Renal pelvis (tissue), 12 donors: ENCODE data around the gene TBC1D4. TPM values are rescaled to one million over a fixed set of nuclear protein-coding genes. Genes with fewer than 3 reads are reported as not detected.
A peak's percentile ranks its signal among the peaks of the same experiment; 100 is the strongest.

Experiments
- DNase-seq: peaks from one replicate; pipeline ENCODE4 v3.0.0-alpha.2; 2013
- long read RNA-seq, 16 experiments: transcript quantifications; one replicate each; lab custom pipeline, GENCODE V29; 2026
- polyA plus RNA-seq, 3 donors: library from polyadenylated mRNA; unstranded; fragments of 120-200 nt; gene quantifications; one replicate each; pipeline ENCODE4 v1.2.1, GENCODE V29; 2013; ENCODE audit not compliant: insufficient read length in 3 of 3

Gene TBC1D4
- polyA plus RNA-seq = 10 to 100 TPM; 46.9 to 50.4 (median 48.1) TPM
- long read RNA-seq, donor 1 = 0 reads
- long read RNA-seq, donor 2, full-length matches to known transcripts = 2 of 2 reads
- long read RNA-seq, donor 2, partial matches to known transcripts = 0 of 2 reads
- long read RNA-seq, donor 2, other reads (novel, unspliced or antisense) = 0 of 2 reads
- long read RNA-seq, donor 3, full-length matches to known transcripts = 1 of 8 reads
- long read RNA-seq, donor 3, partial matches to known transcripts = 7 of 8 reads
- long read RNA-seq, donor 3, other reads (novel, unspliced or antisense) = 0 of 8 reads
- long read RNA-seq, donor 4, full-length matches to known transcripts = 3 of 27 reads
- long read RNA-seq, donor 4, partial matches to known transcripts = 24 of 27 reads
- long read RNA-seq, donor 4, other reads (novel, unspliced or antisense) = 0 of 27 reads
- long read RNA-seq, donor 5, full-length matches to known transcripts = 1 of 1 reads
- long read RNA-seq, donor 5, partial matches to known transcripts = 0 of 1 reads
- long read RNA-seq, donor 5, other reads (novel, unspliced or antisense) = 0 of 1 reads
- long read RNA-seq, donor 6, full-length matches to known transcripts = 1 of 8 reads
- long read RNA-seq, donor 6, partial matches to known transcripts = 7 of 8 reads
- long read RNA-seq, donor 6, other reads (novel, unspliced or antisense) = 0 of 8 reads
- long read RNA-seq, donor 7, full-length matches to known transcripts = 3 of 16 reads
- long read RNA-seq, donor 7, partial matches to known transcripts = 13 of 16 reads
- long read RNA-seq, donor 7, other reads (novel, unspliced or antisense) = 0 of 16 reads
- long read RNA-seq, donor 8 = 0 reads
- long read RNA-seq, donor 9, full-length matches to known transcripts = 1 of 6 reads
- long read RNA-seq, donor 9, partial matches to known transcripts = 5 of 6 reads
- long read RNA-seq, donor 9, other reads (novel, unspliced or antisense) = 0 of 6 reads
- long read RNA-seq, donor 10, full-length matches to known transcripts = 2 of 21 reads
- long read RNA-seq, donor 10, partial matches to known transcripts = 19 of 21 reads
- long read RNA-seq, donor 10, other reads (novel, unspliced or antisense) = 0 of 21 reads
- long read RNA-seq, donor 11, full-length matches to known transcripts = 1 of 7 reads
- long read RNA-seq, donor 11, partial matches to known transcripts = 6 of 7 reads
- long read RNA-seq, donor 11, other reads (novel, unspliced or antisense) = 0 of 7 reads
- long read RNA-seq, donor 12, full-length matches to known transcripts = 2 of 7 reads
- long read RNA-seq, donor 12, partial matches to known transcripts = 5 of 7 reads
- long read RNA-seq, donor 12, other reads (novel, unspliced or antisense) = 0 of 7 reads
- long read RNA-seq, donor 13, partial matches to known transcripts = 6 of 6 reads
- long read RNA-seq, donor 13, other reads (novel, unspliced or antisense) = 0 of 6 reads
- long read RNA-seq, donor 14 = 0 reads
- long read RNA-seq, donor 15 = 0 reads
- long read RNA-seq, donor 16, full-length matches to known transcripts = 1 of 11 reads
- long read RNA-seq, donor 16, partial matches to known transcripts = 10 of 11 reads
- long read RNA-seq, donor 16, other reads (novel, unspliced or antisense) = 0 of 11 reads

- DNase-seq = peak; percentile 92
Observed at GRCh38 chr13:75482070-75482819, at the start of gene TBC1D4. Gene TBC1D4, minus strand, starts transcription at chr13:75482169. Its CDS starts 402 bp downstream, at chr13:75481767.

GRCh38 chr13:75530549-75530961 is 48.6 kb upstream of the TBC1D4 start:
- DNase-seq = no peak

- DNase-seq = no peak
Observed at GRCh38 chr13:75521956-75522355, 40.0 kb upstream of the TBC1D4 start.

GRCh38 chr13:75518439-75519088 is 36.6 kb upstream of the TBC1D4 start:
- DNase-seq = no peak

- DNase-seq = no peak
Observed at GRCh38 chr13:75514080-75514995, 32.4 kb upstream of the TBC1D4 start.

GRCh38 chr13:75513271-75513670 is 31.3 kb upstream of the TBC1D4 start:
- no peak for DNase-seq

GRCh38 chr13:75512253-75512652 is 30.3 kb upstream of the TBC1D4 start:
- no peak for DNase-seq

GRCh38 chr13:75511051-75511625 is 29.2 kb upstream of the TBC1D4 start:
- DNase-seq = no peak

GRCh38 chr13:75508002-75508548 is 26.1 kb upstream of the TBC1D4 start:
- no peak for DNase-seq

GRCh38 chr13:75507027-75508001 is 25.3 kb upstream of the TBC1D4 start:
- DNase-seq = no peak

GRCh38 chr13:75506018-75506417 is 24.0 kb upstream of the TBC1D4 start:
- DNase-seq = no peak

- no peak for DNase-seq
Observed at GRCh38 chr13:75505327-75505726, 23.4 kb upstream of the TBC1D4 start.

GRCh38 chr13:75495938-75496337 is 14.0 kb upstream of the TBC1D4 start:
- DNase-seq = no peak

- DNase-seq = no peak
Observed at GRCh38 chr13:75494491-75494890, 12.5 kb upstream of the TBC1D4 start.

GRCh38 chr13:75493156-75493555 is 11.2 kb upstream of the TBC1D4 start:
- no peak for DNase-seq

- no peak for DNase-seq
Observed at GRCh38 chr13:75492389-75492788, 10.4 kb upstream of the TBC1D4 start.

GRCh38 chr13:75491376-75491775 is 9.4 kb upstream of the TBC1D4 start:
- DNase-seq = no peak
